Measurements from ENCODE around the gene CLEC11A. TPM values are rescaled to one million over a fixed set of nuclear protein-coding genes. Genes with fewer than 3 reads are reported as not detected.
"Not testable (repeated sequence)": the region's sequence is repeated elsewhere in the genome, so short reads cannot be mapped to it uniquely, and the experiment has no call there.

The CLEC11A gene
- polyA plus RNA-seq, 1 donor (not counting 4 experiments of a cell fraction or from before 2014, with no cell fraction given): 0.56 TPM

- H3K27ac ChIP-seq (ENCODE audit: control insufficient read depth, insufficient read depth, low read length); H3K4me3 ChIP-seq (ENCODE audit: control insufficient read depth in 2 of 3, extremely low read depth in 1 of 3, insufficient read depth in 2 of 3, low read depth in 1 of 3, low read length in 3 of 3); H3K27me3 ChIP-seq (ENCODE audit: control insufficient read depth, extremely low read depth, insufficient read depth, low read length); H3K4me2 ChIP-seq (ENCODE audit: control insufficient read depth, extremely low read depth, insufficient read depth, low read depth, low read length); H3K79me2 ChIP-seq (ENCODE audit: control insufficient read depth, insufficient read depth, low read length); H3K36me3 ChIP-seq (ENCODE audit: control insufficient read depth in 2 of 2, extremely low read depth in 1 of 2, insufficient read depth in 2 of 2, low read length in 2 of 2); DNase-seq (ENCODE audit: low read depth, low spot score); H3K9ac ChIP-seq (ENCODE audit: control insufficient read depth, extremely low read depth, insufficient read depth, low read length); FAIRE-seq; H3K9me1 ChIP-seq (ENCODE audit: control insufficient read depth, extremely low read depth, insufficient read depth, low read length); H2AFZ ChIP-seq (ENCODE audit: control insufficient read depth, low read length); H3K9me3 ChIP-seq (ENCODE audit: control insufficient read depth, low read depth, low read length); dilution Hi-C loops (cut with MboI; ENCODE audit: extremely low pct_ligation_motif_present, low sequenced_read_pairs); H3K4me1 ChIP-seq (ENCODE audit: control insufficient read depth, extremely low read depth, insufficient read depth, low read length); H4K20me1 ChIP-seq (ENCODE audit: control insufficient read depth, extremely low read depth, insufficient read depth, low read length): not testable (repeated sequence)
Measured at GRCh38 chr19:50759076-50759475, 35.9 kb downstream of the CLEC11A start.

DNA sequence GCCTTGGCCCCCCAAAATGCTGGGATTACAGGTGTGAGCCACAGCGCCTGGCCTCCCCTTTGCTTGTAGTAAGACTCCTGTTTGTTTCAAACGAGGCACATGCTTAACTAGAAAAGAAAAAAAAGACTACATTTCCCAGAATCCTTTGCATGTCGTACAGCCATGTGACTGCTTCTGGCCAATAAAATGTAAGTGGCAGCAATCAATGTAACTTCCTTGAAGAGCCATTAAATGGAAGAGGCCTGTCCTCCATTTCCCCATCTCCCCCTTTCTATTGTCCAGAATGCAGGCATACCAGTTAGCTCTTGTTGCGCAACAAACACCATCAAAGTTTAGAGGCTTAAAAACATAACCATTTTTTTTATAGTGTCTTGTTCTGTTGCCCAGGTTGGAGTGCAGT lies 36.7 kb downstream of the CLEC11A start:
- Histone ChIP-seq H3K4me1 (ENCODE audit: control insufficient read depth, extremely low read depth, insufficient read depth, low read length) (no peaks in the 10 kb centered on the region), H3K9ac (ENCODE audit: control insufficient read depth, extremely low read depth, insufficient read depth, low read length) (no peak overlapping the region), H3K79me2 (ENCODE audit: control insufficient read depth, insufficient read depth, low read length) (no peaks in the 10 kb centered on the region), H2AFZ (ENCODE audit: control insufficient read depth, low read length) (no peak overlapping the region), H3K4me2 (ENCODE audit: control insufficient read depth, extremely low read depth, insufficient read depth, low read depth, low read length) (no peak overlapping the region), H3K4me3 (ENCODE audit: control insufficient read depth in 2 of 3, extremely low read depth in 1 of 3, insufficient read depth in 2 of 3, low read depth in 1 of 3, low read length in 3 of 3) (no peak overlapping the region), H3K27me3 (ENCODE audit: control insufficient read depth, extremely low read depth, insufficient read depth, low read length) (no peaks in the 10 kb centered on the region), H3K9me3 (ENCODE audit: control insufficient read depth, low read depth, low read length) (no peaks in the 10 kb centered on the region), H3K36me3 (ENCODE audit: control insufficient read depth in 2 of 2, extremely low read depth in 1 of 2, insufficient read depth in 2 of 2, low read length in 2 of 2) (no peaks in the 10 kb centered on the region), H4K20me1 (ENCODE audit: control insufficient read depth, extremely low read depth, insufficient read depth, low read length) (no peaks in the 10 kb centered on the region), H3K27ac (ENCODE audit: control insufficient read depth, insufficient read depth, low read length) (no peak overlapping the region), H3K9me1 (ENCODE audit: control insufficient read depth, extremely low read depth, insufficient read depth, low read length) (no peaks in the 10 kb centered on the region)
- TF ChIP-seq EZH2 (IDR thresholded peaks at IDR 0.05; ENCODE audit: low read length): no peak
- TF ChIP-seq CTCF (optimal IDR thresholded peaks at IDR 0.05 in 1 of 3, IDR thresholded peaks at IDR 0.05 in 1 of 3, conservative IDR thresholded peaks at IDR 0.05 in 1 of 3; ENCODE audit: extremely low read depth in 1 of 3, insufficient read depth in 2 of 3, low read length in 3 of 3): no peak
- no peak for DNase-seq (ENCODE audit: low read depth, low spot score)
- dilution Hi-C loops (cut with MboI; ENCODE audit: extremely low pct_ligation_motif_present, low sequenced_read_pairs): no loop called here
- no peak for FAIRE-seq

- H3K4me3 ChIP-seq (ENCODE audit: control insufficient read depth in 2 of 3, extremely low read depth in 1 of 3, insufficient read depth in 2 of 3, low read depth in 1 of 3, low read length in 3 of 3); H3K36me3 ChIP-seq (ENCODE audit: control insufficient read depth in 2 of 2, extremely low read depth in 1 of 2, insufficient read depth in 2 of 2, low read length in 2 of 2); H3K27ac ChIP-seq (ENCODE audit: control insufficient read depth, insufficient read depth, low read length); H3K4me2 ChIP-seq (ENCODE audit: control insufficient read depth, extremely low read depth, insufficient read depth, low read depth, low read length); H3K9me1 ChIP-seq (ENCODE audit: control insufficient read depth, extremely low read depth, insufficient read depth, low read length); H3K79me2 ChIP-seq (ENCODE audit: control insufficient read depth, insufficient read depth, low read length); H3K9me3 ChIP-seq (ENCODE audit: control insufficient read depth, low read depth, low read length); dilution Hi-C loops (cut with MboI; ENCODE audit: extremely low pct_ligation_motif_present, low sequenced_read_pairs); H3K4me1 ChIP-seq (ENCODE audit: control insufficient read depth, extremely low read depth, insufficient read depth, low read length); H2AFZ ChIP-seq (ENCODE audit: control insufficient read depth, low read length); H3K27me3 ChIP-seq (ENCODE audit: control insufficient read depth, extremely low read depth, insufficient read depth, low read length); H3K9ac ChIP-seq (ENCODE audit: control insufficient read depth, extremely low read depth, insufficient read depth, low read length); FAIRE-seq; H4K20me1 ChIP-seq (ENCODE audit: control insufficient read depth, extremely low read depth, insufficient read depth, low read length); DNase-seq (ENCODE audit: low read depth, low spot score): not testable (repeated sequence)
Measured at GRCh38 chr19:50761501-50761900, 38.3 kb downstream of the CLEC11A start.

- FAIRE-seq; H2AFZ ChIP-seq (ENCODE audit: control insufficient read depth, low read length); H3K9ac ChIP-seq (ENCODE audit: control insufficient read depth, extremely low read depth, insufficient read depth, low read length); H3K4me2 ChIP-seq (ENCODE audit: control insufficient read depth, extremely low read depth, insufficient read depth, low read depth, low read length); DNase-seq (ENCODE audit: low read depth, low spot score); dilution Hi-C loops (cut with MboI; ENCODE audit: extremely low pct_ligation_motif_present, low sequenced_read_pairs); H3K4me3 ChIP-seq (ENCODE audit: control insufficient read depth in 2 of 3, extremely low read depth in 1 of 3, insufficient read depth in 2 of 3, low read depth in 1 of 3, low read length in 3 of 3); H3K9me3 ChIP-seq (ENCODE audit: control insufficient read depth, low read depth, low read length); H3K27ac ChIP-seq (ENCODE audit: control insufficient read depth, insufficient read depth, low read length); H3K9me1 ChIP-seq (ENCODE audit: control insufficient read depth, extremely low read depth, insufficient read depth, low read length); H3K4me1 ChIP-seq (ENCODE audit: control insufficient read depth, extremely low read depth, insufficient read depth, low read length); H3K36me3 ChIP-seq (ENCODE audit: control insufficient read depth in 2 of 2, extremely low read depth in 1 of 2, insufficient read depth in 2 of 2, low read length in 2 of 2); H3K79me2 ChIP-seq (ENCODE audit: control insufficient read depth, insufficient read depth, low read length); H4K20me1 ChIP-seq (ENCODE audit: control insufficient read depth, extremely low read depth, insufficient read depth, low read length); H3K27me3 ChIP-seq (ENCODE audit: control insufficient read depth, extremely low read depth, insufficient read depth, low read length): not testable (repeated sequence)
Measured at GRCh38 chr19:50763521-50763920, 40.4 kb downstream of the CLEC11A start.
